GM12865 (cell line): ENCODE data around the gene SIRPB1.

Experiments used
- DNase-seq: peaks from one replicate; pipeline ENCODE4 v3.0.0; 2010; ENCODE audit warnings: low read depth
- H3K4me3 ChIP-seq: 2 replicates; pipeline ENCODE4 v1.5.1; 2011; ENCODE audit warnings: mild to moderate bottlenecking, low read depth, low read length, control low read depth
- TF ChIP-seq, protein P1 (sequence below): IDR thresholded peaks from 2 replicates; pipeline ENCODE4 v1.5.1; 2011; ENCODE audit warnings: low read length, control low read depth, low read depth, inconsistent platforms; ENCODE audit not compliant: insufficient read depth; ENCODE audit errors: missing control alignments

Gene SIRPB1

DNA sequence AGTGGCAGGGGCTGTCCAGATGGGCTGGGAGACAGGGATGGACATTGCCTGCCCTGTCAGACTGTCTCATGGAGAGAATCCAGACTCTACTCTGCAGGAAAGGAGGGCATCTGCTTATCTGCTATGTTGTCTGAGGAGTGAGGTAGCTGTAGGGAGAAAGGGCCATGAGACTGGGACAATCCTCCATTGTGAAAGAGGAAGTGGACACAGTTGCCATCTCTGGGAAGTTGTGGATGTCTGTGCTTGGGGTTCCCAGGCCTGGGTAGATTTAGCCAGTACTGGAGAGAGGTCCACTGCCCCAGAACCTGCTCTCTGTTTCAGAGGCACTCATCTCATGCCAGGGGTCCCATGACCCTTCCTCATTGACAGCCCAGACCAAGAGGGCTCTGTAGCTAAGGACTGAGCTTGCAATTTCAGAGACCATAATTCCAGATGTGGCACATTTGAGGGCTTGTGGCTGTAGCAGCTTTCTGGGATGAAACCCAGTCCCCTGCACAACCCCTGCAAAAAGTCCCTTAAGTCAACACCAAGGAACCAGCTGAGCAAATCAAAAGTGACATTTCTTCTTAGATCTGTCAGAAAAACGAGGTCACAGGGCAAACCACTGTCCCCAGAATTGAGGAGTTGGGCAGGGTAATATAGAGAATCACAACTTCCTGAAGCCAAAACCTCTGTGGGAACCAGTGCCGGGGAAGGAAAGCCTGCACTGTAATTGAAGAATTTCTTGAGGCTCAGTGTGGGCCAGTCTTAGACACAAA is 41.9 kb upstream of the SIRPB1 start:
- TF ChIP-seq, protein P1, sequence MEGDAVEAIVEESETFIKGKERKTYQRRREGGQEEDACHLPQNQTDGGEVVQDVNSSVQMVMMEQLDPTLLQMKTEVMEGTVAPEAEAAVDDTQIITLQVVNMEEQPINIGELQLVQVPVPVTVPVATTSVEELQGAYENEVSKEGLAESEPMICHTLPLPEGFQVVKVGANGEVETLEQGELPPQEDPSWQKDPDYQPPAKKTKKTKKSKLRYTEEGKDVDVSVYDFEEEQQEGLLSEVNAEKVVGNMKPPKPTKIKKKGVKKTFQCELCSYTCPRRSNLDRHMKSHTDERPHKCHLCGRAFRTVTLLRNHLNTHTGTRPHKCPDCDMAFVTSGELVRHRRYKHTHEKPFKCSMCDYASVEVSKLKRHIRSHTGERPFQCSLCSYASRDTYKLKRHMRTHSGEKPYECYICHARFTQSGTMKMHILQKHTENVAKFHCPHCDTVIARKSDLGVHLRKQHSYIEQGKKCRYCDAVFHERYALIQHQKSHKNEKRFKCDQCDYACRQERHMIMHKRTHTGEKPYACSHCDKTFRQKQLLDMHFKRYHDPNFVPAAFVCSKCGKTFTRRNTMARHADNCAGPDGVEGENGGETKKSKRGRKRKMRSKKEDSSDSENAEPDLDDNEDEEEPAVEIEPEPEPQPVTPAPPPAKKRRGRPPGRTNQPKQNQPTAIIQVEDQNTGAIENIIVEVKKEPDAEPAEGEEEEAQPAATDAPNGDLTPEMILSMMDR = no peak
- no peak for DNase-seq
- H3K4me3 ChIP-seq = no peak overlapping the region

GRCh38 chr20:1660246-1660645 is 40.4 kb upstream of the SIRPB1 start:
- DNase-seq = no peak
- TF ChIP-seq, protein P1 = no peak
- H3K4me3 ChIP-seq = no peak overlapping the region

- TF ChIP-seq, protein P1 = no peak
- no peak for DNase-seq
- H3K4me3 ChIP-seq = no peak within 1 kb of the TSS
These were observed 37.9 kb upstream of the SIRPB1 start, which contains the start of gene SIRPG for GRCh38 chr20:1657556-1658334. Gene SIRPG (minus strand): TSS chr20:1657779. CDS start chr20:1657714, 65 bp downstream.

- no peak overlapping the region for H3K4me3 ChIP-seq
- DNase-seq = no peak
- TF ChIP-seq, protein P1 = no peak
These were observed 37.0 kb upstream of the SIRPB1 start for GRCh38 chr20:1656844-1657243.

- no peak for DNase-seq
- TF ChIP-seq, protein P1 = no peak
- no peak overlapping the region for H3K4me3 ChIP-seq
These were observed 35.2 kb upstream of the SIRPB1 start for GRCh38 chr20:1654996-1655395.

- peak; percentile 11 for DNase-seq
- TF ChIP-seq, protein P1 = no peak
- no peak overlapping the region for H3K4me3 ChIP-seq
These were observed 33.2 kb upstream of the SIRPB1 start for GRCh38 chr20:1652960-1653359.
